Cardiac septum (tissue), 1 donor: ENCODE data around the gene CACNA2D3. TPM values are rescaled to one million over a fixed set of nuclear protein-coding genes. Genes with fewer than 3 reads are reported as not detected.

ENCODE experiments used
- DNase-seq: peaks from one replicate; pipeline ENCODE4 v3.0.0-alpha.2; 2020; ENCODE audit warnings: low spot score
- intact Hi-C: fragments of 100-400 bp; cut with DNase I; formaldehyde crosslinking; loops from one replicate; pipeline ENCODE4 v1.14.0; 2022
- total RNA-seq: library from RNA; stranded (reverse); fragmentation: NEBNext Ultra II Directional; extraction: Animal tissue kit (Norgen Biotek cat#: 25700); gene quantifications from one replicate; pipeline ENCODE4 v1.2.1, GENCODE V29; 2021
- donor health status: DM: no; HTN: no; CAD: no.

CACNA2D3 gene
- total RNA-seq, 1 donor from 2014 or later, result 11.3 TPM

GRCh38 chr3:54888873-54889272 is 766.5 kb downstream of the CACNA2D3 start:
- DNase-seq, result no peak
- intact Hi-C loops, result no loop called here

DNA sequence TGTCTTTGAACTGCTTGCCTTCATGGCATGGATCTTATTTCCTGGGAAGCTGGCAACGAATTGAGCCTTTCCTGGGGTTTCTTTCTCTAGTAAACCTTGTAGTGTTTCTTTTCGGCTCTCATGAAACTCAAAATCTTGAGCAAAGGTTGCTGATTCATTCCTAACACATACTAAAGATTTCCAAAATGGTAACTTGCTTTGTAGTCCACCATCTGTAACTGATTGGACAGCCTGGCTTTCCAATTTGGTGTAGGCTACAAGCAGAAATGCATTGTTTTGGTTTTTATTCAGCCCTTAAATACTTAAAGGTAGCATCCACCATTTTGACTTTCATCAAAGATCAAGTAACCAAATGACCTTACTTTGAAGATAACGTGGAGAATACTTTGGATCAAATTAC is 767.4 kb downstream of the CACNA2D3 start:
- no peak for DNase-seq
- intact Hi-C loops, result no loop called here

- intact Hi-C loops, result no loop called here
- peak; percentile 83 for DNase-seq
Measured at GRCh38 chr3:54891540-54891897, 769.2 kb downstream of the CACNA2D3 start.

- intact Hi-C loops, result no loop called here
- DNase-seq, result no peak
Measured at GRCh38 chr3:54892168-54892567, 769.8 kb downstream of the CACNA2D3 start.

DNA sequence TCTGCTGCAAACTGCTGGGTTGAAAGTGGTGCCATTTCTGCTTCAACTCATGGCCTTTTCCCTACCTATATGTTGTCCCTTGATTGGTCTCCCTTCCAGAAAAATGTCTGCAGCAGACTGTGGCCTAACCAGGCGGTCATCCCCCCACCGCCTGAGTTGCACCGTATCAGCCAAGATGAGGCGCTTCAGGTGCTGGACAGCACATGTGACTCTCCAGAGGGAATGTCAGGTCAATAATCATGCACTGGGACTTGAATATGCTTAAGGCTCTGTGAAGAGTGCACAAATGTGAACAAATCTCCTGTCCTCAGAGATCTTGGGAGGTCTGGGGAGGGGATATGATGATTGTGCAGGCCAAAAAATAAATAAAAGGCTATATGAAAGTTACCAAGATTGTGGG is 773.3 kb downstream of the CACNA2D3 start:
- intact Hi-C loops, result no loop called here
- DNase-seq, result no peak

GRCh38 chr3:54897028-54897711 is 774.8 kb downstream of the CACNA2D3 start:
- intact Hi-C loops, result no loop called here
- no peak for DNase-seq

DNA sequence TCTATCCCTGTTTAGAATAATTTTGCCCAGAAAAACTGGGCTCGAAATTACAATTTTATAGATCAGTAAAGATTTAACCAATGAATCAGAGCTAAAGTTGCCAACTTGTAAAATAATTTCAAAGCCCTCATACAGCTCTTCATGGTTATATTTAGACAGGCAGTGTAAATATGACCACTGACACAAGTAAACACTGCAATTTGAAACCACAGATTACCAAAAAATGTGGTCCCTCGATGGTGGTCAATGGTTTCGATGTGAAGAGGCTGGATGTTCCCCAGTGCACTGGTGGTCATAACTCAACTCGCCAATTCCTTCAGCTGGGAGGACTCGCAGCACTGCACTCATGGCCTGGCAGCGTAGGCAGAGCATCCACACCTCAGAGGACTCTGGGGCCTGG is 776.9 kb downstream of the CACNA2D3 start:
- no peak for DNase-seq
- intact Hi-C loops, result no loop called here

DNA sequence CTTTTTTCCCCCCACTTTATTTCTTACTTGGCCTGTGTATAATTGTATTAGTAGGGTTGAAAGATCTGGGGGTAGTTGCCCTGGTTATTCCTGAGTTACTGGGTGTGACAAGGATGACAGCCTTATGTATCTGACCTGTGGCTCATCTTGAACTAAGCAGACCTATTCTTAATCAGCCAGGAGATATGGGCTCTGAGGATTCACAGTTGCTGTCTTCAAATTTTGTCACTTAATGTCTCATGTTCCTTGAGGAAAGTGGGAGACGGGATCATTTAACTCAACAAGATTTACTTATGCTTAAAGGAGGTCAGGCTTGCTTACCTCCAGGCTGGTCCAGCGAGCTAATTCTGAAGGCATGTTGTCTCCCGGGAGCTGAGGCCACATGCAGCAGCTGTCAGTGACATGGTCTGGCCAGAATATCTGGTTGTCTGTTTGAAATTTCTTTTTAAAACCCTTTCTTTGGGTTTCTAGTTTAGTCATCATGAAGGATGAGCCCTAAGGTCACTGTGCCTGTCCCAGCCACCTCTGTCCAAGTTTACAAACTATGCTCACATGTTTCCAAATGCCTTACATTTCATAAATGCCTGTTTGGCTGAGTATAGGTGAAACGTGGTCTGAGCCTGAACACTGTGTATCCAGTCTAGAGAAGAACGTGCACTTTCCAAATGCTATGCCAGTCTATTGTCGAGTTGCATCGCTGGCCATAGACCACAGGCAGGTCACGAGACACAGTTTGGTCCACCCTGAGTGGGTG is 778.7 kb downstream of the CACNA2D3 start:
- intact Hi-C loops, result no loop called here
- DNase-seq, result no peak

GRCh38 chr3:54901906-54902685 is 779.7 kb downstream of the CACNA2D3 start:
- DNase-seq, result no peak
- intact Hi-C loops, result no loop called here

- intact Hi-C loops, result no loop called here
- DNase-seq, result no peak
Measured at GRCh38 chr3:54905261-54905888, 783.0 kb downstream of the CACNA2D3 start.

GRCh38 chr3:54905920-54906319 is 783.6 kb downstream of the CACNA2D3 start:
- DNase-seq, result no peak
- intact Hi-C loops, result no loop called here

GRCh38 chr3:54906763-54907162 is 784.4 kb downstream of the CACNA2D3 start:
- intact Hi-C loops, result no loop called here
- no peak for DNase-seq

GRCh38 chr3:54909191-54909590 is 786.8 kb downstream of the CACNA2D3 start:
- intact Hi-C loops, result no loop called here
- DNase-seq, result no peak

DNA sequence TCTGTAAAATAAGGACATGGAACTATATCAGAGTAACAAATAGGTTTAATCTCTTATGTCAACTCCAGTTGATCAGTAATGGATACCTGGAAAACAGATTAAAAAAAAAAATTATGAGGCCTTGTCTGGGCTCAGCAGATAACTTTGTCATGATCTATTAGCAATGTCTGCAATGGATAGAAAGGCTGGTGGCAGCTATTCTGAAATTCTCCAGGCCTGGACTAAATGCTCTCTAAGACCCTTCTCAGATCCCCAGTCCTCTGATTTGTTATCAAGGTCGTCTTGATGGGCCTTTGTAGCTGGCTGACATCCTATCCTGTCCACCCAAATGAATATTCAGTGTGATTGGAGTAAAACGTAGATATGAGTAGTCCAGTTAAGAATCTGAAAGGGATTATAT is 791.8 kb downstream of the CACNA2D3 start:
- DNase-seq, result no peak
- intact Hi-C loops, result no loop called here

DNA sequence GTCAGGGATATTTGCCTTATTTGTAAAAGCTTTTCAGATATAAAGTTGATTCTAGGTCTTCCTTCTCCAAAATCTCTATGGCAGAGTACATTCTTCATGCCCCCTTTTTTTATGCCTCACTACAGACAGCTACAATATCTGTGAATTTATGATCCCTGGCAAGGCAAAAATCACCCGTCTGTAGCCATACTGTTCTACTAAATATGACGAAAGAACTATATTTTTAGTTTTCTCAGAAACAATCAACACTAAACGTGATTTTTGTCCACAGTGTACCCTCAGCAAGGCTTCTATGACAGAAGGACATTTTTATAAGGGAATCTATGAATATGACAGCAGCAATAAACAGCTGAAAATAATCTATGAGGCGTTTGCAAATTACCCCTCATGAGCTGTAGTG is 792.8 kb downstream of the CACNA2D3 start:
- DNase-seq, result no peak
- intact Hi-C loops, result no loop called here

DNA sequence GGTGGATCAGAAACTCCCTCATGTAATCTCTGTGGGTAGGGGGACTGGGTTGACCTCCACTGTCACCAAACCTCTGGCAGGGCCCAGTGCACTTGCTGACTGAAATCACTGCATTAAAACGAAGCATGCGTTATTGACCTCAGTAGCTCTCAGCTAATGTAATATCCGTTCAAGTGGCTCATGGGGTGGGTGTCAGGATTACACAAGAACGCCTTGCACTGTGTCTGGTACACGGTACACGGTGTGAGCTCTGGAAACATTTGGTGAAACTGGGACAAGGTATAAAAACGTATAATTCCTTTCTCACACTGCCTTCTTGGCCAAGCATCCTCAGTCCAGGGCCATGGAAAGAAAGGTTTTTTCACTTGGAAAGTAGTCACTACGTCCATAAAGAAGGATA is 793.6 kb downstream of the CACNA2D3 start:
- no peak for DNase-seq
- intact Hi-C loops, result no loop called here

GRCh38 chr3:54916732-54917131 is 794.4 kb downstream of the CACNA2D3 start:
- intact Hi-C loops, result no loop called here
- no peak for DNase-seq

DNA sequence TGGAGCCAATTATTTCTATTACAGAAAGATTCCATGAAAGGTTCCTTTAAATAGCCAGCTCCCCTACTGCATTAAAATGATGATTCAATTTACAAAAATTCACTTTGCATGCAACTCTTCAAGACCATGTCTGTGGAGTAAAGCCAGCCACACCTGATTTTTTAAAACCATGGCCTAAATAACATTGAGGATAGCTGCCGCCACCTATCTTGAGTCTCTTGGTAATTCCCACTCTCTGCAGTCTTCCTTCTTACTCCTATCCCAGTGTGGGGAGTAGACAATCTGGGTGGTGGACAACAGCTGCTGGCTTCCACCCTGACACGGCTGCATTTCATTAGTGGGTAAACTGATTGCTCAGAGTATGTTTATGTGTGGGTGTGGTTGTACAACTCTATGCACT is 794.8 kb downstream of the CACNA2D3 start:
- no peak for DNase-seq
- intact Hi-C loops, result no loop called here

GRCh38 chr3:54917862-54918261 is 795.5 kb downstream of the CACNA2D3 start:
- intact Hi-C loops, result no loop called here
- DNase-seq, result no peak

DNA sequence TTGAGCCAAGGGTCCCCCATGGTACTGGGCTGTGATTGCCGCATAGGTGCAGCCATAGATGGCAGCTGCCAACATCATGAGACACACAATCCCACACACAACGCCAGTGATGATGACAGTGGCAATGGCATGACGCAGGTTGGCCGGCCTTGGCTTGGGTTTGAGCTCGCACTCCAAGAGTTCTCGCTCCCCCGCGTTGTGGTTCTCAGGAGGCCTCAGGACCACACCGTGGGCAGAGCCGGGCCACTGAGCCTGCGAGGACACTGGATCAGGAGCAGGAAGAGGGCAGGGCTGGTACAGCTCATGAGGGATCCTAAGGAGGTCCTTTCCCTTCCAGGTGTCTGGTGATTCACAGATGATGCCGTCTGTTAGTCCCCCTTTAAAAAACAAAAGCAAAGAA is 796.2 kb downstream of the CACNA2D3 start:
- intact Hi-C loops, result no loop called here
- DNase-seq, result no peak
